ENCODE measurements around the gene CYBB.

The CYBB gene

GRCh38 chrX:37815366-37815765 is 35.5 kb downstream of the CYBB start:
- DNase-seq (ENCODE audit: low read depth): no peak
- no peak overlapping the region for H3K4me3 ChIP-seq (ENCODE audit: low read length)
- no peak for TF ChIP-seq CTCF (conservative IDR thresholded peaks at IDR 0.05; ENCODE audit: low read length)

GRCh38 chrX:37816766-37817165 is 36.9 kb downstream of the CYBB start:
- no peak for DNase-seq (ENCODE audit: low read depth)
- no peak overlapping the region for H3K4me3 ChIP-seq (ENCODE audit: low read length)
- TF ChIP-seq CTCF (conservative IDR thresholded peaks at IDR 0.05; ENCODE audit: low read length): no peak

- no peak for TF ChIP-seq CTCF (conservative IDR thresholded peaks at IDR 0.05; ENCODE audit: low read length)
- DNase-seq (ENCODE audit: low read depth): no peak
- no peak overlapping the region for H3K4me3 ChIP-seq (ENCODE audit: low read length)
Measured at GRCh38 chrX:37817176-37817575, 37.3 kb downstream of the CYBB start.

GRCh38 chrX:37817579-37817978 is 37.7 kb downstream of the CYBB start:
- DNase-seq (ENCODE audit: low read depth): no peak
- no peak overlapping the region for H3K4me3 ChIP-seq (ENCODE audit: low read length)
- no peak for TF ChIP-seq CTCF (conservative IDR thresholded peaks at IDR 0.05; ENCODE audit: low read length)

GRCh38 chrX:37818031-37818430 is 38.2 kb downstream of the CYBB start:
- no peak for TF ChIP-seq CTCF (conservative IDR thresholded peaks at IDR 0.05; ENCODE audit: low read length)
- no peak for DNase-seq (ENCODE audit: low read depth)
- no peak overlapping the region for H3K4me3 ChIP-seq (ENCODE audit: low read length)

GRCh38 chrX:37820646-37821045 is 40.8 kb downstream of the CYBB start:
- DNase-seq (ENCODE audit: low read depth): no peak
- TF ChIP-seq CTCF (conservative IDR thresholded peaks at IDR 0.05; ENCODE audit: low read length): no peak
- no peak overlapping the region for H3K4me3 ChIP-seq (ENCODE audit: low read length)

GRCh38 chrX:37824491-37825214 is 44.8 kb downstream of the CYBB start:
- DNase-seq (ENCODE audit: low read depth): no peak
- no peak overlapping the region for H3K4me3 ChIP-seq (ENCODE audit: low read length)
- no peak for TF ChIP-seq CTCF (conservative IDR thresholded peaks at IDR 0.05; ENCODE audit: low read length)

Data from AG10803 (cell line).